GM23338 (cell line): Measurements from ENCODE around the gene ZFX.

Source experiments
- CREB1 ChIP-seq: fragments of 250-450 bp; sonication (Bioruptor Pico); IDR thresholded peaks from 2 replicates; pipeline ENCODE4 v1.5.0; 2020; ENCODE audit warnings: low read depth, mild to moderate bottlenecking, moderate library complexity
- CTCF ChIP-seq, 2 experiments: fragments of 200-600 bp in 1 of 2; sonication (generic) in 1 of 2; conservative IDR thresholded peaks; 2 replicates each; pipeline versions ENCODE4 v1.5.1 to v1.6.1; 2016 to 2017; ENCODE audit warnings: antibody characterized with exemption in 2 of 2, low read depth in 2 of 2, mild to moderate bottlenecking in 2 of 2, moderate library complexity in 1 of 2
- EZH2 ChIP-seq: fragments of 200-600 bp; sonication (generic); IDR thresholded peaks from one replicate; pipeline ENCODE4 v1.8.0; 2017; ENCODE audit warnings: antibody characterized with exemption, mild to moderate bottlenecking, low read depth; ENCODE audit not compliant: unreplicated experiment
- EZH2phosphoT487 ChIP-seq: fragments of 200-600 bp; sonication (generic); IDR thresholded peaks from one replicate; pipeline ENCODE4 v1.8.1; 2018; ENCODE audit warnings: antibody characterized with exemption; ENCODE audit not compliant: unreplicated experiment
- JUNB ChIP-seq: IDR thresholded peaks from one replicate; pipeline ENCODE4 v1.6.1; 2016; ENCODE audit warnings: antibody characterized with exemption; ENCODE audit not compliant: unreplicated experiment
- NANOG ChIP-seq: IDR thresholded peaks from 2 replicates; pipeline ENCODE4 v1.6.1; 2016; ENCODE audit warnings: antibody characterized with exemption, borderline replicate concordance
- POLR2AphosphoS5 ChIP-seq: IDR thresholded peaks from 2 replicates; pipeline ENCODE4 v1.6.1; 2016; ENCODE audit warnings: antibody characterized with exemption, low read depth
- REST ChIP-seq: IDR thresholded peaks from one replicate; pipeline ENCODE4 v1.6.1; 2018; ENCODE audit warnings: antibody characterized with exemption; ENCODE audit not compliant: unreplicated experiment
- STAT1 ChIP-seq: IDR thresholded peaks from one replicate; pipeline ENCODE4 v1.6.1; 2016; ENCODE audit warnings: antibody characterized with exemption; ENCODE audit not compliant: unreplicated experiment
- ZNF114 ChIP-seq: fragments of 250-450 bp; sonication (Bioruptor Pico); IDR thresholded peaks from 2 replicates; pipeline ENCODE4 v1.5.0; 2020; ENCODE audit warnings: mild to moderate bottlenecking, moderate library complexity
- ZNF331 ChIP-seq: fragments of 250-450 bp; sonication (Bioruptor Pico); IDR thresholded peaks from 2 replicates; pipeline ENCODE4 v1.5.0; 2020; ENCODE audit warnings: low read depth, mild to moderate bottlenecking, moderate library complexity

- TF ChIP-seq CTCF (conservative IDR thresholded peaks at IDR 0.05; ENCODE audit: low read depth in 2 of 2), result no peak
- no peak for TF ChIP-seq ZNF114 (CRISPR knock-in tag)
- no peak for TF ChIP-seq EZH2phosphoT487
- no peak for TF ChIP-seq POLR2AphosphoS5
- TF ChIP-seq REST, result no peak
- no peak for TF ChIP-seq CREB1 (CRISPR knock-in tag)
- no peak for TF ChIP-seq EZH2
- TF ChIP-seq STAT1, result no peak
- no peak for TF ChIP-seq JUNB
- TF ChIP-seq ZNF331 (CRISPR knock-in tag), result no peak
- TF ChIP-seq NANOG, result no peak
These were observed 18.4 kb downstream of the ZFX start for GRCh38 chrX:24167719-24168472.
